HEK293 (cell line): ENCODE data around the gene ADGRD2.

Experiments used
- CTCF ChIA-PET: fragments of 350-600 bp; formaldehyde crosslinking; extraction: SDS; loops from one replicate; lab custom pipeline; 2021; ENCODE audit warnings: antibody characterized with exemption; lab: Yijun Ruan, JAX
- POLR2A ChIA-PET: fragments of 300-600 bp; formaldehyde crosslinking; extraction: SDS; loops from one replicate; lab custom pipeline; 2020; ENCODE audit warnings: antibody characterized with exemption, inconsistent platforms; lab: Yijun Ruan, JAX
- H3K27ac ChIP-seq: fragments of 200-500 bp; sonication (Bioruptor generic); 2 replicates; pipeline ENCODE4 v1.5.1; 2014; ENCODE audit warnings: low read depth, low read length, control low read depth, inconsistent platforms; ENCODE audit errors: extremely low read depth
- H3K36me3 ChIP-seq, 2 experiments: fragments of 200-500 bp in 1 of 2; sonication (Bioruptor generic) in 1 of 2; 1 replicate in 1 of 2; 2 replicates in 1 of 2; pipeline ENCODE4 v1.5.1; 2014 to 2017; ENCODE audit warnings: inconsistent platforms in 2 of 2, low read length in 2 of 2; ENCODE audit not compliant: control insufficient read depth in 2 of 2, insufficient read depth in 1 of 2
- H3K4me1 ChIP-seq: fragments of 200-500 bp; sonication (Bioruptor generic); 2 replicates; pipeline ENCODE4 v1.5.1; 2014; ENCODE audit warnings: mild to moderate bottlenecking, low read length, inconsistent platforms; ENCODE audit not compliant: control insufficient read depth, insufficient read depth
- H3K4me3 ChIP-seq: 2 replicates; pipeline ENCODE4 v1.5.1; 2011; ENCODE audit warnings: low read depth, mild to moderate bottlenecking, control low read depth, low read length, moderate library complexity
- H3K9me3 ChIP-seq: fragments of 200-500 bp; sonication (Bioruptor generic); 2 replicates; pipeline ENCODE4 v1.5.1; 2014; ENCODE audit warnings: low read depth, low read length, inconsistent platforms; ENCODE audit not compliant: control insufficient read depth, insufficient read depth
- GLIS1 ChIP-seq: fragments of 450-650 bp; formaldehyde crosslinking; IDR thresholded peaks from 2 replicates; pipeline ENCODE4 v1.5.1; 2016; ENCODE audit warnings: missing biosample characterization, missing genetic modification characterization
- KLF10 ChIP-seq: fragments of 450-650 bp; IDR thresholded peaks from 2 replicates; pipeline ENCODE4 v1.5.1; 2018; ENCODE audit warnings: missing biosample characterization, mild to moderate bottlenecking, missing genetic modification characterization
- KLF9 ChIP-seq: fragments of 450-650 bp; formaldehyde crosslinking; IDR thresholded peaks from 2 replicates; pipeline ENCODE4 v1.5.1; 2016; ENCODE audit warnings: missing biosample characterization, missing genetic modification characterization, low read depth
- OSR2 ChIP-seq: fragments of 450-650 bp; formaldehyde crosslinking; IDR thresholded peaks from 2 replicates; pipeline ENCODE4 v1.5.1; 2016; ENCODE audit warnings: missing biosample characterization, missing genetic modification characterization
- PATZ1 ChIP-seq: fragments of 450-650 bp; formaldehyde crosslinking; IDR thresholded peaks from 2 replicates; pipeline ENCODE4 v1.5.1; 2016; ENCODE audit warnings: missing biosample characterization, missing genetic modification characterization
- PRDM10 ChIP-seq: fragments of 450-650 bp; formaldehyde crosslinking; IDR thresholded peaks from 2 replicates; pipeline ENCODE4 v1.5.1; 2016; ENCODE audit warnings: missing biosample characterization, missing genetic modification characterization
- WT1 ChIP-seq: fragments of 450-650 bp; formaldehyde crosslinking; IDR thresholded peaks from 2 replicates; pipeline ENCODE4 v1.5.1; 2016; ENCODE audit warnings: missing biosample characterization, missing genetic modification characterization
- ZBTB10 ChIP-seq: fragments of 450-650 bp; formaldehyde crosslinking; IDR thresholded peaks from 2 replicates; pipeline ENCODE4 v1.5.1; 2016; ENCODE audit warnings: missing biosample characterization, missing genetic modification characterization
- ZBTB7A ChIP-seq: fragments of 450-650 bp; formaldehyde crosslinking; IDR thresholded peaks from 2 replicates; pipeline ENCODE4 v1.5.1; 2016; ENCODE audit warnings: low read depth, missing biosample characterization, missing genetic modification characterization
- ZFP37 ChIP-seq: fragments of 450-650 bp; formaldehyde crosslinking; IDR thresholded peaks from 2 replicates; pipeline ENCODE4 v1.5.1; 2016; ENCODE audit warnings: missing biosample characterization, missing genetic modification characterization
- ZNF10 ChIP-seq: fragments of 450-650 bp; formaldehyde crosslinking; IDR thresholded peaks from 2 replicates; pipeline ENCODE4 v1.5.1; 2017; ENCODE audit warnings: missing biosample characterization, missing genetic modification characterization
- ZNF121 ChIP-seq: fragments of 450-650 bp; formaldehyde crosslinking; IDR thresholded peaks from 2 replicates; pipeline ENCODE4 v1.5.1; 2016; ENCODE audit warnings: missing biosample characterization, missing genetic modification characterization
- ZNF239 ChIP-seq: fragments of 450-650 bp; formaldehyde crosslinking; IDR thresholded peaks from 2 replicates; pipeline ENCODE4 v1.5.1; 2016; ENCODE audit warnings: missing biosample characterization, missing genetic modification characterization
- ZNF311 ChIP-seq: fragments of 450-650 bp; formaldehyde crosslinking; IDR thresholded peaks from 2 replicates; pipeline ENCODE4 v1.5.1; 2017; ENCODE audit warnings: missing biosample characterization, missing genetic modification characterization, borderline replicate concordance
- ZNF555 ChIP-seq: fragments of 450-650 bp; formaldehyde crosslinking; conservative IDR thresholded peaks from 2 replicates; pipeline ENCODE4 v1.5.1; 2017; ENCODE audit warnings: missing biosample characterization, mild to moderate bottlenecking, missing genetic modification characterization, inconsistent platforms
- ZNF624 ChIP-seq: fragments of 450-650 bp; formaldehyde crosslinking; IDR thresholded peaks from 2 replicates; pipeline ENCODE4 v1.5.1; 2017; ENCODE audit warnings: missing biosample characterization, missing genetic modification characterization
- ZNF704 ChIP-seq: fragments of 450-650 bp; formaldehyde crosslinking; IDR thresholded peaks from 2 replicates; pipeline ENCODE4 v1.5.1; 2016; ENCODE audit warnings: missing biosample characterization, missing genetic modification characterization
- ZNF791 ChIP-seq: fragments of 450-650 bp; formaldehyde crosslinking; IDR thresholded peaks from 2 replicates; pipeline ENCODE4 v1.5.1; 2016; ENCODE audit warnings: missing biosample characterization, missing genetic modification characterization

ADGRD2 gene

GRCh38 chr9:124465736-124466135 is 15.5 kb downstream of the ADGRD2 start:
- POLR2A ChIA-PET: interaction anchor here (0.7 to 0.9 kb wide), 2 partner anchors 11 to 580 kb away, joined by 3 to 5 read pairs; no protein-coding TSS in a partner anchor
- no peak overlapping the region for H3K4me3 ChIP-seq
- no peaks in the 10 kb centered on the region for H3K4me1 ChIP-seq
- TF ChIP-seq ZBTB10: no peak
- TF ChIP-seq ZFP37 (tag by site-specific recombination): no peak
- no peak for TF ChIP-seq ZNF704
- TF ChIP-seq ZNF239: no peak
- no peak for TF ChIP-seq OSR2 (tag by site-specific recombination)
- TF ChIP-seq PATZ1 (tag by site-specific recombination): no peak
- no peak for TF ChIP-seq ZBTB7A (tag by site-specific recombination)
- no peak for TF ChIP-seq WT1 (tag by site-specific recombination)
- TF ChIP-seq ZNF555 (tag by site-specific recombination): no peak
- TF ChIP-seq KLF9 (tag by site-specific recombination): no peak
- TF ChIP-seq PRDM10: no peak
- H3K9me3 ChIP-seq: no peaks in the 10 kb centered on the region
- CTCF ChIA-PET: interaction anchor here (0.6 kb wide), 1 partner anchor 12 kb away, joined by 3 read pairs; no protein-coding TSS in a partner anchor
- H3K27ac ChIP-seq: no peak overlapping the region
- H3K36me3 ChIP-seq: no peaks in the 10 kb centered on the region

- Histone ChIP-seq H3K4me1 (no peaks in the 10 kb centered on the region), H3K4me3 (no peak overlapping the region), H3K27ac (no peak overlapping the region), H3K36me3 (no peaks in the 10 kb centered on the region), H3K9me3 (no peaks in the 10 kb centered on the region)
- ChIA-PET POLR2A (no interaction called here), CTCF (no interaction called here)
- TF ChIP-seq ZNF624 (tag by site-specific recombination): no peak
- TF ChIP-seq KLF10 (tag by site-specific recombination): no peak
- no peak for TF ChIP-seq ZNF121 (tag by site-specific recombination)
- TF ChIP-seq ZNF791 (tag by site-specific recombination): no peak
- TF ChIP-seq ZNF10: no peak
- TF ChIP-seq ZFP37 (tag by site-specific recombination): no peak
- TF ChIP-seq ZNF311: no peak
- no peak for TF ChIP-seq GLIS1 (tag by site-specific recombination)
Observed at GRCh38 chr9:124467410-124468060, 17.3 kb downstream of the ADGRD2 start.
